PC-9 (cell line): ENCODE data around the gene IMPG1. TPM values are rescaled to one million over a fixed set of nuclear protein-coding genes. Genes with fewer than 3 reads are reported as not detected.

Experiments
- BruUV-seq: library from RNA; stranded (reverse); fragments of 400-500 nt; replicated peaks from 2 replicates; lab custom pipeline; 2021; lab: Mats Ljungman, UMichigan
- CTCF ChIA-PET: fragments of 300-600 bp; sonication (Branson Sonifier 250); formaldehyde crosslinking; loops from one replicate; lab custom pipeline; 2022; ENCODE audit warnings: antibody characterized with exemption; lab: Charles Lee
- POLR2A ChIA-PET: fragments of 300-600 bp; sonication (Branson Sonifier 250); formaldehyde crosslinking; loops from one replicate; lab custom pipeline; 2022; ENCODE audit warnings: antibody characterized with exemption; ENCODE audit not compliant: unreplicated experiment; lab: Charles Lee
- DNase-seq, 2 experiments: peaks; one replicate each; pipeline versions ENCODE4 v3.0.0 to v3.0.0-alpha.2; 2015 to 2022; ENCODE audit warnings: mixed read lengths in 1 of 2
- H2AFZ ChIP-seq: fragments of 200-600 bp; sonication (generic); 2 replicates; pipeline ENCODE4 v1.8.1; 2017; ENCODE audit warnings: antibody characterized with exemption
- H3F3A ChIP-seq: fragments of 200-600 bp; sonication (generic); 2 replicates; pipeline ENCODE4 v1.8.1; 2017; ENCODE audit warnings: antibody characterized with exemption, mild to moderate bottlenecking, low read depth; ENCODE audit not compliant: insufficient read depth
- H3K27ac ChIP-seq: fragments of 200-600 bp; sonication (generic); 2 replicates; pipeline ENCODE4 v1.6.1; 2016; ENCODE audit warnings: mixed run types
- H3K27me3 ChIP-seq: fragments of 200-600 bp; sonication (generic); 2 replicates; pipeline ENCODE4 v1.6.1; 2016; ENCODE audit warnings: low read depth, mixed run types; ENCODE audit not compliant: insufficient read depth
- H3K36me3 ChIP-seq: fragments of 200-600 bp; sonication (generic); 2 replicates; pipeline ENCODE4 v1.6.1; 2016; ENCODE audit warnings: low read depth, mixed run types
- H3K4me1 ChIP-seq: fragments of 200-600 bp; sonication (generic); replicated peaks from 2 replicates; pipeline ENCODE4 v1.6.1; 2016; ENCODE audit warnings: mixed run types; ENCODE audit not compliant: insufficient read depth
- H3K4me2 ChIP-seq: fragments of 200-600 bp; sonication (generic); 2 replicates; pipeline ENCODE4 v1.6.1; 2017; ENCODE audit warnings: mixed run types
- H3K4me3 ChIP-seq: fragments of 200-600 bp; sonication (generic); 2 replicates; pipeline ENCODE4 v1.6.1; 2016; ENCODE audit warnings: mixed run types
- H3K79me2 ChIP-seq: fragments of 200-600 bp; sonication (generic); 2 replicates; pipeline ENCODE4 v1.6.1; 2017; ENCODE audit warnings: low read depth, mixed run types
- H3K9me2 ChIP-seq: fragments of 200-600 bp; sonication (generic); 2 replicates; pipeline ENCODE4 v1.8.1; 2017; ENCODE audit warnings: mild to moderate bottlenecking; ENCODE audit not compliant: insufficient read depth
- H3K9me3 ChIP-seq: fragments of 200-600 bp; sonication (generic); 2 replicates; pipeline ENCODE4 v1.8.1; 2016; ENCODE audit warnings: low read depth; ENCODE audit not compliant: insufficient read depth
- H4K20me1 ChIP-seq: fragments of 200-600 bp; sonication (generic); 2 replicates; pipeline ENCODE4 v1.8.1; 2017; ENCODE audit not compliant: insufficient read depth
- CTCF ChIP-seq: fragments of 200-600 bp; sonication (generic); conservative IDR thresholded peaks from 2 replicates; pipeline ENCODE4 v1.6.1; 2017; ENCODE audit warnings: mixed run types, antibody characterized with exemption, mild to moderate bottlenecking, moderate library complexity
- EZH2 ChIP-seq: fragments of 200-600 bp; sonication (generic); IDR thresholded peaks from 2 replicates; pipeline ENCODE4 v1.8.0; 2017; ENCODE audit warnings: antibody characterized with exemption, low read depth
- intact Hi-C: fragments of 100-400 bp; cut with micrococcal nuclease; formaldehyde crosslinking; loops from one replicate; pipeline ENCODE4 v1.10.0; 2022; ENCODE audit not compliant: unreplicated experiment
- total RNA-seq: library from RNA; stranded (reverse); gene quantifications from 2 replicates; pipeline ENCODE4 v1.2.3, GENCODE V29; 2021

IMPG1 gene
- total RNA-seq, 1 experiment from 2014 or later = not detected

- intact Hi-C loops = no loop called here
- H3K9me3 ChIP-seq = no peaks in the 10 kb centered on the region
- no peak for DNase-seq
- no peaks in the 10 kb centered on the region for H3K36me3 ChIP-seq
- H3K27me3 ChIP-seq = no peaks in the 10 kb centered on the region
- ChIA-PET POLR2A (no interaction called here), CTCF (no interaction called here)
- no peaks in the 10 kb centered on the region for H3F3A ChIP-seq
- H3K9me2 ChIP-seq = no peaks in the 10 kb centered on the region
- no peak overlapping the region for H3K4me3 ChIP-seq
- no peaks in the 10 kb centered on the region for H3K4me1 ChIP-seq
- no peaks in the 10 kb centered on the region for H4K20me1 ChIP-seq
- H2AFZ ChIP-seq = no peak overlapping the region
- no peaks in the 10 kb centered on the region for H3K79me2 ChIP-seq
- no TSS peak for BruUV-seq
- H3K27ac ChIP-seq = no peak overlapping the region
- no peak overlapping the region for H3K4me2 ChIP-seq
- no peak for TF ChIP-seq CTCF
- TF ChIP-seq EZH2 = no peak
Measured at GRCh38 chr6:76004202-76004601, 68.3 kb downstream of the IMPG1 start.

GRCh38 chr6:76003686-76004085 is 68.8 kb downstream of the IMPG1 start:
- ChIA-PET POLR2A (no interaction called here), CTCF (no interaction called here)
- intact Hi-C loops = no loop called here
- no peaks in the 10 kb centered on the region for H3K4me1 ChIP-seq
- BruUV-seq = no TSS peak
- no peaks in the 10 kb centered on the region for H3K79me2 ChIP-seq
- H3K9me3 ChIP-seq = no peaks in the 10 kb centered on the region
- H3F3A ChIP-seq = no peaks in the 10 kb centered on the region
- TF ChIP-seq EZH2 = no peak
- TF ChIP-seq CTCF = no peak
- H4K20me1 ChIP-seq = no peaks in the 10 kb centered on the region
- no peak overlapping the region for H3K4me2 ChIP-seq
- DNase-seq = no peak
- no peaks in the 10 kb centered on the region for H3K36me3 ChIP-seq
- H3K9me2 ChIP-seq = no peaks in the 10 kb centered on the region
- H3K4me3 ChIP-seq = no peak overlapping the region
- H2AFZ ChIP-seq = no peak overlapping the region
- no peaks in the 10 kb centered on the region for H3K27me3 ChIP-seq
- no peak overlapping the region for H3K27ac ChIP-seq

GRCh38 chr6:76003113-76003512 is 69.3 kb downstream of the IMPG1 start:
- Histone ChIP-seq H3K9me3 (no peaks in the 10 kb centered on the region), H3K27ac (no peak overlapping the region), H3K4me2 (no peak overlapping the region), H2AFZ (no peak overlapping the region), H3K79me2 (no peaks in the 10 kb centered on the region), H3K4me1 (no peaks in the 10 kb centered on the region), H3K9me2 (no peaks in the 10 kb centered on the region), H3K27me3 (no peaks in the 10 kb centered on the region), H3K4me3 (no peak overlapping the region), H4K20me1 (no peaks in the 10 kb centered on the region), H3K36me3 (no peaks in the 10 kb centered on the region), H3F3A (no peaks in the 10 kb centered on the region)
- CTCF ChIA-PET = no interaction called here
- TF ChIP-seq CTCF = no peak
- TF ChIP-seq EZH2 = no peak
- POLR2A ChIA-PET = no interaction called here
- no peak for DNase-seq
- intact Hi-C loops = no loop called here
- no TSS peak for BruUV-seq
